Ascending aorta (tissue), 2 donors: ENCODE measurements around the gene CCDC78. TPM values are rescaled to one million over a fixed set of nuclear protein-coding genes. Genes with fewer than 3 reads are reported as not detected.
A peak's percentile ranks its signal among the peaks of the same experiment; 100 is the strongest.
"Not testable (repeated sequence)": the region's sequence is repeated elsewhere in the genome, so short reads cannot be mapped to it uniquely, and the experiment has no call there.

Source experiments
- DNase-seq, 2 donors: peaks; one replicate each; pipeline ENCODE4 v3.0.0-alpha.2; 2019; ENCODE audit warnings: low spot score in 2 of 2
- H3K27ac ChIP-seq, 2 donors: fragments of 200-600 bp; sonication (generic); one replicate each; pipeline ENCODE4 v1.5.1; 2016 to 2017; ENCODE audit warnings: mild to moderate bottlenecking in 1 of 2
- H3K27me3 ChIP-seq: fragments of 200-600 bp; sonication (generic); one replicate; pipeline ENCODE4 v1.5.1; 2017
- H3K36me3 ChIP-seq, 2 donors: fragments of 200-600 bp; sonication (generic); one replicate each; pipeline ENCODE4 v1.5.1; 2016
- H3K4me1 ChIP-seq, 2 donors: fragments of 200-600 bp; sonication (generic); one replicate each; pipeline ENCODE4 v1.5.1; 2016 to 2017; ENCODE audit warnings: mild to moderate bottlenecking in 1 of 2
- H3K4me3 ChIP-seq, 2 donors: fragments of 200-600 bp; sonication (generic); one replicate each; pipeline ENCODE4 v1.5.1; 2016 to 2017; ENCODE audit warnings: mild to moderate bottlenecking in 1 of 2
- H3K9me3 ChIP-seq, 2 donors: fragments of 200-600 bp; sonication (generic); one replicate each; pipeline ENCODE4 v1.5.1; 2016
- CTCF ChIP-seq, 3 experiments: fragments of 200-600 bp in 2 of 3; fragments of 450-650 bp in 1 of 3; sonication (generic) in 2 of 3; IDR thresholded peaks; one replicate each; pipeline ENCODE4 v1.5.1; 2016 to 2019; ENCODE audit warnings: antibody characterized with exemption in 3 of 3, mild to moderate bottlenecking in 1 of 3, moderate library complexity in 1 of 3
- intact Hi-C: fragments of 100-400 bp; cut with DNase I; formaldehyde crosslinking; loops from one replicate; pipeline ENCODE4 v1.15.1; 2023
- total RNA-seq: library from RNA; depleted of rRNA; stranded (reverse); fragments of >200 nt; gene quantifications from one replicate; pipeline ENCODE4 v1.1.0, GENCODE V29; 2016

CCDC78 gene
- total RNA-seq, 1 donor from 2014 or later: 8.2 TPM

GRCh38 chr16:693766-694165 lies 32.5 kb downstream of the CCDC78 start:
- TF ChIP-seq CTCF (IDR thresholded peaks at IDR 0.05): no peak
- peaks cover 28% of the 10 kb centered on the region for H3K27me3 ChIP-seq
- no peak for DNase-seq
- H3K4me1 ChIP-seq: peaks cover 17 to 19% of the 10 kb centered on the region in 2 donors
- H3K9me3 ChIP-seq: no peaks in the 10 kb centered on the region
- no peak overlapping the region for H3K27ac ChIP-seq
- intact Hi-C loops: no loop called here
- no peaks in the 10 kb centered on the region for H3K36me3 ChIP-seq
- peak overlapping the region in 1 of 2 donors; percentile 12 for H3K4me3 ChIP-seq

DNA sequence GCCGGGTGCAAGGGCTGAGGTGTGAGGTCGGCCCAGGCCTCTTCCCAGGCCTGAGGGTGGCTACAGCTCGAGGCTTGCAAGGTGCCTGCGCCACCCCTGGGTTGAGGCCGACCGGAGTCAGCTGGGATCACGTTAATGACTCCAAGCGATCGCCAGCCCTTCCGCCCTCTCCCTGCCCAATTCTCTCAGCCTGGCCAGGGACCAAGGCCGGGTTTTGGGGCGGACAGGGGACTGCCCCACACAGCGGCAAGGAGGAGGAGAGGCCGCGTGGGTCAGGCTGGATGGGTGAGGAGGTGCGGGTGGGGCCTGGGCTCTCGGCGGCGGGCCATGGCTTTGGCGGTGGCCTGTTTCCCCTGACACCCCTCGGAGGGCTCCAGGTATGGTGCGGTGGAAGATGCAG lies 32.9 kb downstream of the CCDC78 start:
- no peaks in the 10 kb centered on the region for H3K36me3 ChIP-seq
- no peak overlapping the region for H3K4me3 ChIP-seq
- peaks cover 28% of the 10 kb centered on the region for H3K27me3 ChIP-seq
- no peaks in the 10 kb centered on the region for H3K9me3 ChIP-seq
- no peak for DNase-seq
- no peak overlapping the region for H3K27ac ChIP-seq
- H3K4me1 ChIP-seq: peaks cover 20 to 21% of the 10 kb centered on the region in 2 donors
- intact Hi-C loops: no loop called here
- no peak for TF ChIP-seq CTCF (IDR thresholded peaks at IDR 0.05)

DNA sequence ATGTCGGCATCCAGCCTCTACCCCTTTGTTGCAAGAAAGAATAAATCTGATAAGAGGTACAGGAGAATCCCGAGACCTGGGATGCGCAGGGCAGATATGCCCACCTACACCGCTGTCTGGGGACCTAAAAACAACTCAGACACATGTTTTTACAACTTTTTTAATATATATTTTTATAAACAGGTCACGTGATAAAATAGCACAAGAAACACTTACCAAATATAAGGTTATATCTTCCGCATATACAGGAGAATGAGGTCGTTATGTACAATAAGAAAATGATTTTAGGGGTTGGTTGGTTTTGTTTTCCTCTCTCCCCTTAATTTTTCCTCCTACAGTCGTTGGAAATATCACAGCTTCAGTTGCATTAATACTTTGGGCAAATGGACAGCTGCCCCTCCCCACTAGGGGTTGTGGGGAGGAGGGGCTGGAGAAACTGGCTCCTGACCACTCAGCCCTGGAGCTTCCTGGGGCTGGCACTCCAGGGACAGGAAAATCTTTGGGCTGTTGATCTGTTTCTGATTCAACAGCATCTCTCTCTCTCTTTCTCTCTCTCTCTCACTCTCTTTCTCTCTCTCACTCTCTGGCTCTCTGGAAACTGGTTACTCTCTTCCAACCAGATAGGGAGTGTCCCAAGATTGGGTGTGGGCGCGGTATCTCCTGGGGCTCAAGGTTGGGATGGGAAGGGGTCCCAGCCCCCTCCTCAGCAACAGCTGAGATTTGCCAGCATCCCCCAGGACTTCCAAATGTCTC lies 33.7 kb downstream of the CCDC78 start:
- H3K36me3 ChIP-seq: peaks cover 0 to 3% of the 10 kb centered on the region in 2 donors
- intact Hi-C loops: no loop called here
- H3K27me3 ChIP-seq: peaks cover 28% of the 10 kb centered on the region
- TF ChIP-seq CTCF (IDR thresholded peaks at IDR 0.05): no peak
- peaks cover 20 to 21% of the 10 kb centered on the region in 2 donors for H3K4me1 ChIP-seq
- H3K4me3 ChIP-seq: no peak overlapping the region
- H3K9me3 ChIP-seq: no peaks in the 10 kb centered on the region
- no peak overlapping the region for H3K27ac ChIP-seq
- no peak for DNase-seq

DNA sequence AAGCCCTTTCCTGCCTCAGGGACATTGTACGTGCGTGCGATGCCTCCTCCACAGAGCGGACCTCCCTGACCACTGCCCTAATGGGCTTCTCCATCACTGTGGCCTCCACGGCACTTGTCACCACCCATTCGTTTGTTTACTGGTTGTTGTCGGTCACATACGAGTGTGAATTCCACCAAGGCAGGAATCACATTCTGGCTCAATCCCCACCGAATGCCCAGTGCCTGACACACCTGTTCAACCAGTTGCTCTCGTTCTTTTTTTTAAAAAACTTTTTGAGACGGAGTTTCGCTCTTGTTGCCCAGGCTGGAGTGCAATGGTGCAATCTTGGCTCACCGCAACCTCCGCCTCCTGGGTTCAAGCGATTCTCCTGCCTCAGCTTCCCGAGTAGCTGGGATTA lies 35.0 kb downstream of the CCDC78 start:
- intact Hi-C loops, H3K4me3 ChIP-seq, DNase-seq, H3K27ac ChIP-seq, H3K9me3 ChIP-seq: not testable (repeated sequence)
- Histone ChIP-seq H3K4me1 (peaks cover 20 to 21% of the 10 kb centered on the region in 2 donors), H3K36me3 (peaks cover 8 to 15% of the 10 kb centered on the region in 2 donors), H3K27me3 (peaks cover 28% of the 10 kb centered on the region)

GRCh38 chr16:689175-689897 lies 36.9 kb downstream of the CCDC78 start:
- no peak for TF ChIP-seq CTCF (IDR thresholded peaks at IDR 0.05)
- Histone ChIP-seq H3K4me3 (peak overlapping the region; percentile 90 to 98), H3K27ac (peak overlapping the region; percentile 86 to 90), H3K9me3 (no peaks in the 10 kb centered on the region), H3K27me3 (peaks cover 11% of the 10 kb centered on the region), H3K36me3 (peaks cover 8 to 21% of the 10 kb centered on the region in 2 donors), H3K4me1 (peaks cover 15 to 27% of the 10 kb centered on the region in 2 donors)
- intact Hi-C loops: no loop called here
- no peak for DNase-seq

GRCh38 chr16:687499-687898 lies 38.7 kb downstream of the CCDC78 start:
- H3K4me1 ChIP-seq: peaks cover 17 to 32% of the 10 kb centered on the region in 2 donors
- no peak overlapping the region for H3K4me3 ChIP-seq
- H3K9me3 ChIP-seq: no peaks in the 10 kb centered on the region
- intact Hi-C loops: no loop called here
- TF ChIP-seq CTCF (IDR thresholded peaks at IDR 0.05): no peak
- DNase-seq: no peak
- H3K27ac ChIP-seq: no peak overlapping the region
- no peaks in the 10 kb centered on the region for H3K27me3 ChIP-seq
- H3K36me3 ChIP-seq: peaks cover 11 to 24% of the 10 kb centered on the region in 2 donors
